IMR-90 (cell line): Measurements from ENCODE around the gene NFAT5. TPM values are rescaled to one million over a fixed set of nuclear protein-coding genes. Genes with fewer than 3 reads are reported as not detected.
"Not testable (repeated sequence)": the region's sequence is repeated elsewhere in the genome, so short reads cannot be mapped to it uniquely, and the experiment has no call there.

Experiments used
- ATAC-seq: fragments of 200-7000 bp; cut with Tn5 transposase; 2 replicates; pipeline ENCODE4 v1.9.1; 2020; ENCODE audit warnings: low read depth, mild to moderate bottlenecking, moderate library complexity
- BruUV-seq: library from RNA; stranded (reverse); fragments of 400-500 nt; replicated peaks from 2 replicates; lab custom pipeline; 2021; lab: Mats Ljungman, UMichigan
- CTCF ChIA-PET: fragments of 300-600 bp; formaldehyde crosslinking; extraction: SDS; loops from one replicate; lab custom pipeline; 2021; ENCODE audit warnings: antibody characterized with exemption; lab: Yijun Ruan, JAX
- POLR2A ChIA-PET: fragments of 300-600 bp; sonication (Branson Sonifier 250); formaldehyde crosslinking; loops from one replicate; lab custom pipeline; 2022; ENCODE audit warnings: antibody characterized with exemption; ENCODE audit not compliant: unreplicated experiment; lab: Charles Lee
- DNase-seq: peaks from one replicate; pipeline ENCODE4 v3.0.0; 2013
- H2AFZ ChIP-seq: replicated peaks from 2 replicates; pipeline ENCODE3; 2013; ENCODE audit warnings: low read length, mild to moderate bottlenecking; ENCODE audit not compliant: poor library complexity
- H2AK5ac ChIP-seq: 2 replicates; pipeline ENCODE4 v1.6.1; 2013; ENCODE audit warnings: low read depth, low read length, inconsistent platforms
- H2AK9ac ChIP-seq: replicated peaks from 2 replicates; pipeline ENCODE3; 2013; ENCODE audit warnings: mild to moderate bottlenecking, low read depth, low read length, moderate library complexity; ENCODE audit not compliant: poor library complexity
- H2BK120ac ChIP-seq: 2 replicates; pipeline ENCODE4 v1.6.1; 2013; ENCODE audit warnings: low read depth, low read length, inconsistent platforms
- H2BK15ac ChIP-seq: 3 replicates; pipeline ENCODE4 v1.6.1; 2013; ENCODE audit warnings: low read depth, low read length, inconsistent platforms
- H2BK20ac ChIP-seq: 2 replicates; pipeline ENCODE4 v1.6.1; 2013; ENCODE audit warnings: low read depth, mild to moderate bottlenecking, inconsistent platforms, low read length, moderate library complexity
- H2BK5ac ChIP-seq: 2 replicates; pipeline ENCODE4 v1.6.1; 2013; ENCODE audit warnings: mild to moderate bottlenecking, low read depth, low read length, inconsistent platforms; ENCODE audit not compliant: poor library complexity, severe bottlenecking
- H3K14ac ChIP-seq: replicated peaks from 2 replicates; pipeline ENCODE4 v1.6.1; 2013; ENCODE audit warnings: low read depth, low read length, inconsistent platforms
- H3K18ac ChIP-seq: 2 replicates; pipeline ENCODE4 v1.6.1; 2013; ENCODE audit warnings: low read depth, low read length, control low read depth
- H3K23ac ChIP-seq: 2 replicates; pipeline ENCODE4 v1.6.1; 2013; ENCODE audit warnings: low read depth, low read length, inconsistent platforms
- H3K27ac ChIP-seq: 2 replicates; pipeline ENCODE4 v1.5.1; 2013; ENCODE audit warnings: mild to moderate bottlenecking, control low read depth, low read length; ENCODE audit not compliant: insufficient read depth
- H3K27me3 ChIP-seq: 2 replicates; pipeline ENCODE4 v1.6.1; 2013; ENCODE audit warnings: low read length; ENCODE audit not compliant: control insufficient read depth, insufficient read depth
- H3K36me3 ChIP-seq: 2 replicates; pipeline ENCODE4 v1.6.1; 2013; ENCODE audit warnings: low read length, mixed read lengths; ENCODE audit not compliant: control insufficient read depth, insufficient read depth
- H3K4ac ChIP-seq: 2 replicates; pipeline ENCODE4 v1.6.1; 2013; ENCODE audit warnings: low read depth, low read length, inconsistent platforms
- H3K4me1 ChIP-seq: 2 replicates; pipeline ENCODE4 v1.6.1; 2013; ENCODE audit warnings: low read length, mixed read lengths; ENCODE audit not compliant: control insufficient read depth, insufficient read depth
- H3K4me2 ChIP-seq: 2 replicates; pipeline ENCODE4 v1.6.1; 2013; ENCODE audit warnings: low read depth, mild to moderate bottlenecking, control low read depth, low read length, moderate library complexity
- H3K4me3 ChIP-seq: 2 replicates; pipeline ENCODE4 v1.5.1; 2013; ENCODE audit warnings: low read depth, mild to moderate bottlenecking, control low read depth, low read length, moderate library complexity; ENCODE audit not compliant: insufficient read depth
- H3K56ac ChIP-seq: 2 replicates; pipeline ENCODE4 v1.6.1; 2013; ENCODE audit warnings: low read length, inconsistent platforms; ENCODE audit not compliant: insufficient read depth; ENCODE audit errors: extremely low read depth
- H3K79me1 ChIP-seq, 2 experiments: 2 replicates each; pipeline ENCODE4 v1.6.1; 2013; ENCODE audit warnings: low read length in 2 of 2, inconsistent platforms in 1 of 2, low read depth in 1 of 2
- H3K9ac ChIP-seq: 2 replicates; pipeline ENCODE4 v1.6.1; 2013; ENCODE audit warnings: low read depth, low read length, control low read depth
- H3K9me1 ChIP-seq: 2 replicates; pipeline ENCODE4 v1.6.1; 2013; ENCODE audit warnings: low read length, inconsistent platforms; ENCODE audit not compliant: insufficient read depth
- H3K9me3 ChIP-seq: 2 replicates; pipeline ENCODE4 v1.6.1; 2013; ENCODE audit warnings: low read length; ENCODE audit not compliant: control insufficient read depth, insufficient read depth
- H4K20me1 ChIP-seq: 2 replicates; pipeline ENCODE4 v1.6.1; 2013; ENCODE audit warnings: low read length, inconsistent platforms; ENCODE audit not compliant: insufficient read depth
- H4K5ac ChIP-seq: 2 replicates; pipeline ENCODE4 v1.6.1; 2013; ENCODE audit warnings: mild to moderate bottlenecking, low read depth, low read length, control low read depth
- H4K8ac ChIP-seq, 2 experiments: 2 replicates each; pipeline ENCODE4 v1.6.1; 2013; ENCODE audit warnings: low read depth in 2 of 2, low read length in 2 of 2, control low read depth in 1 of 2, inconsistent platforms in 1 of 2
- H4K91ac ChIP-seq: 2 replicates; pipeline ENCODE4 v1.6.1; 2013; ENCODE audit warnings: low read depth, low read length, inconsistent platforms; ENCODE audit not compliant: insufficient read depth
- MAFK ChIP-seq: IDR thresholded peaks from 2 replicates; pipeline ENCODE4 v1.6.1; 2012; ENCODE audit warnings: low read depth, low read length, improper control_type of control experiment
- NFE2L2 ChIP-seq: fragments of 150-350 bp; IDR thresholded peaks from 2 replicates; pipeline ENCODE4 v1.6.1; 2016; ENCODE audit warnings: low read depth, mild to moderate bottlenecking, low read length
- WGBS, 2 experiments: methylation state at CpG; one replicate each; pipeline versions ENCODE4 v1.1.5 to v1.1.7; 2013; ENCODE audit warnings: missing lambda C conversion rate in 2 of 2; ENCODE audit not compliant: insufficient read length in 1 of 2; ENCODE audit errors: extremely low coverage in 2 of 2; 5-methylcytosine and 5-hydroxymethylcytosine counted together
- dilution Hi-C: fragments of 300-500 bp; cut with HindIII; formaldehyde crosslinking; loops from one replicate; pipeline ENCODE4 v1.14.3; 2018; ENCODE audit warnings: low sequenced_read_pairs; ENCODE audit not compliant: unreplicated experiment
- in situ Hi-C: fragments of 300-500 bp; cut with MboI; formaldehyde crosslinking; loops from 3 replicates; pipeline ENCODE4 v1.14.3; 2019; ENCODE audit warnings: low sequenced_read_pairs, inconsistent platforms, mixed read lengths
- intact Hi-C: fragments of 100-400 bp; cut with micrococcal nuclease; formaldehyde crosslinking; loops from 2 replicates; pipeline ENCODE4 v1.10.0; 2022
- polyA plus RNA-seq, 3 experiments: library from polyadenylated mRNA; depleted of rRNA; stranded (reverse); fragments of >200 nt; gene quantifications; 2 replicates each; pipeline ENCODE4 v1.2.3, GENCODE V29; 2012; ENCODE audit warnings: low replicate concordance in 1 of 3
- total RNA-seq: library from RNA; depleted of rRNA; stranded (reverse); fragments of >200 nt; gene quantifications from 2 replicates; pipeline ENCODE4 v1.2.3, GENCODE V29; 2012

Gene NFAT5
- total and polyA plus RNA-seq, 2 of the 4 experiments (the other 2 are of a cell fraction): 10.9 to 20.1 TPM

- Histone ChIP-seq H2BK15ac (no peak overlapping the region), H2AFZ (no peak overlapping the region), H4K5ac (no peak overlapping the region), H3K23ac (no peak overlapping the region), H2BK120ac (no peak overlapping the region), H3K9ac (no peak overlapping the region), H3K79me1 (peaks cover 0 to 8% of the 10 kb centered on the region in 2 experiments; a peak in 2 of 4 replicates), H3K27me3 (no peaks in the 10 kb centered on the region), H3K4me3 (no peak overlapping the region), H3K9me1 (no peaks in the 10 kb centered on the region), H3K4me1 (peaks cover 6% of the 10 kb centered on the region), H3K14ac (no peak overlapping the region), H3K36me3 (no peaks in the 10 kb centered on the region), H4K8ac (no peak overlapping the region), H3K9me3 (no peaks in the 10 kb centered on the region), H2AK5ac (no peak overlapping the region), H3K4ac (no peak overlapping the region), H2BK5ac (no peak overlapping the region), H4K20me1 (no peaks in the 10 kb centered on the region), H4K91ac (no peak overlapping the region), H3K56ac (no peak overlapping the region), H3K27ac (no peak overlapping the region), H3K4me2 (no peak overlapping the region), H2BK20ac (no peak overlapping the region), H2AK9ac (no peak overlapping the region), H3K18ac (no peak overlapping the region)
- TF ChIP-seq NFE2L2: no peak
- TF ChIP-seq MAFK: no peak
- in situ Hi-C loops: no loop called here
- no peak for DNase-seq
- POLR2A ChIA-PET: no interaction called here
- no TSS peak for BruUV-seq
- WGBS, 2 experiments: no CpG with 5 or more reads among the region's 2 CpGs
- CTCF ChIA-PET: no interaction called here
- no peak for ATAC-seq
- intact Hi-C loops: no loop called here
- dilution Hi-C loops: no loop called here
These were observed 6.6 kb upstream of the NFAT5 start for GRCh38 chr16:69559164-69559563.

GRCh38 chr16:69561367-69561766, 4.4 kb upstream of the NFAT5 start:
- H3K23ac ChIP-seq, in situ Hi-C loops, H2AK9ac ChIP-seq, H3K18ac ChIP-seq, H3K9ac ChIP-seq, H3K56ac ChIP-seq, H3K9me3 ChIP-seq, H3K14ac ChIP-seq, DNase-seq, dilution Hi-C loops, intact Hi-C loops, BruUV-seq, H3K4me1 ChIP-seq, H3K9me1 ChIP-seq, H3K36me3 ChIP-seq, H2BK15ac ChIP-seq, H2BK5ac ChIP-seq, H2BK20ac ChIP-seq, H3K4me2 ChIP-seq, H3K27ac ChIP-seq, H4K8ac ChIP-seq, H2AK5ac ChIP-seq, H3K27me3 ChIP-seq, H4K5ac ChIP-seq, H2BK120ac ChIP-seq, H3K4me3 ChIP-seq, ATAC-seq, H4K91ac ChIP-seq, H4K20me1 ChIP-seq, H2AFZ ChIP-seq, H3K4ac ChIP-seq: not testable (repeated sequence)
- POLR2A ChIA-PET: interaction anchor here (0.6 kb wide), 2 partner anchors 49 to 84 kb away, joined by 7 to 11 read pairs; no protein-coding TSS in a partner anchor
- H3K79me1 ChIP-seq: peaks cover 0 to 21% of the 10 kb centered on the region in 2 experiments; a peak in 2 of 4 replicates
- 100% methylated on average over 1 of the region's 2 CpGs; no CpG with 5 or more reads in 1 of the 2 experiments for WGBS, 2 experiments
- CTCF ChIA-PET: interaction anchor here (0.7 kb wide), 2 partner anchors 31 to 36 kb away, joined by 4 to 8 read pairs; no protein-coding TSS in a partner anchor
